Neuronal stem cell (in vitro differentiated cells): ENCODE results near the gene AGBL3.

ENCODE experiments used
- DNase-seq: peaks from one replicate; pipeline ENCODE4 v3.0.0-alpha.2; 2013; ENCODE audit warnings: low spot score
- H2AFZ ChIP-seq: one replicate; pipeline ENCODE4 v1.6.1; 2013; ENCODE audit warnings: mild to moderate bottlenecking, low read length, inconsistent platforms
- H2AK5ac ChIP-seq: 2 replicates; pipeline ENCODE4 v1.6.1; 2013; ENCODE audit warnings: low read depth, mild to moderate bottlenecking, inconsistent platforms, low read length, moderate library complexity, mixed read lengths
- H2BK120ac ChIP-seq: 2 replicates; pipeline ENCODE4 v1.6.1; 2013; ENCODE audit warnings: low read depth, mild to moderate bottlenecking, inconsistent platforms, low read length, moderate library complexity, mixed read lengths
- H2BK12ac ChIP-seq: one replicate; pipeline ENCODE4 v1.6.1; 2013; ENCODE audit warnings: low read length, inconsistent platforms
- H2BK15ac ChIP-seq: 2 replicates; pipeline ENCODE4 v1.6.1; 2013; ENCODE audit warnings: mild to moderate bottlenecking, low read length, inconsistent platforms, mixed read lengths
- H2BK5ac ChIP-seq: one replicate; pipeline ENCODE4 v1.6.1; 2013; ENCODE audit warnings: inconsistent platforms, mild to moderate bottlenecking, low read length, moderate library complexity
- H3K14ac ChIP-seq: one replicate; pipeline ENCODE4 v1.6.1; 2013; ENCODE audit warnings: low read length, inconsistent platforms
- H3K18ac ChIP-seq: 2 replicates; pipeline ENCODE4 v1.6.1; 2013; ENCODE audit warnings: low read length, inconsistent platforms
- H3K23ac ChIP-seq: 2 replicates; pipeline ENCODE4 v1.6.1; 2013; ENCODE audit warnings: low read depth, mild to moderate bottlenecking, mixed read lengths, low read length, inconsistent platforms; ENCODE audit not compliant: poor library complexity
- H3K27ac ChIP-seq: replicated peaks from 3 replicates; pipeline ENCODE4 v1.5.1; 2013; ENCODE audit warnings: low read length, inconsistent platforms
- H3K27me3 ChIP-seq, 3 experiments: 2 replicates each; pipeline ENCODE4 v1.6.1; 2013; ENCODE audit warnings: low read length in 3 of 3, mild to moderate bottlenecking in 2 of 3, inconsistent platforms in 1 of 3, low read depth in 1 of 3, mixed read lengths in 1 of 3, moderate library complexity in 1 of 3; ENCODE audit not compliant: control insufficient read depth in 3 of 3, insufficient read depth in 3 of 3
- H3K36me3 ChIP-seq, 2 donors: replicated peaks in 1 of 2; 2 replicates each; pipeline ENCODE4 v1.6.1; 2013; ENCODE audit warnings: low read length in 2 of 2; ENCODE audit not compliant: control insufficient read depth in 2 of 2, insufficient read depth in 2 of 2
- H3K4ac ChIP-seq: 2 replicates; pipeline ENCODE4 v1.6.1; 2013; ENCODE audit warnings: inconsistent platforms, mild to moderate bottlenecking, low read length, moderate library complexity
- H3K4me1 ChIP-seq, 2 donors: 1 replicate in 1 of 2; 2 replicates in 1 of 2; pipeline ENCODE4 v1.6.1; 2013; ENCODE audit warnings: low read length in 2 of 2, low read depth in 1 of 2; ENCODE audit not compliant: control insufficient read depth in 2 of 2, insufficient read depth in 1 of 2
- H3K4me2 ChIP-seq: one replicate; pipeline ENCODE4 v1.6.1; 2013; ENCODE audit warnings: mild to moderate bottlenecking, low read length, inconsistent platforms; ENCODE audit not compliant: insufficient read depth, poor library complexity, severe bottlenecking
- H3K4me3 ChIP-seq, 2 donors: 2 replicates each; pipeline ENCODE4 v1.5.1; 2013; ENCODE audit warnings: low read length in 2 of 2, mild to moderate bottlenecking in 2 of 2, inconsistent platforms in 1 of 2, moderate library complexity in 1 of 2
- H3K79me1 ChIP-seq: one replicate; pipeline ENCODE4 v1.6.1; 2013; ENCODE audit warnings: low read depth, mild to moderate bottlenecking, inconsistent platforms, low read length, moderate library complexity
- H3K9ac ChIP-seq: one replicate; pipeline ENCODE4 v1.6.1; 2013; ENCODE audit warnings: mild to moderate bottlenecking, low read depth, low read length, inconsistent platforms; ENCODE audit not compliant: poor library complexity
- H3K9me3 ChIP-seq, 2 donors: replicated peaks in 1 of 2; 2 replicates each; pipeline versions ENCODE3 to v1.6.1; 2013; ENCODE audit warnings: low read length in 2 of 2, mild to moderate bottlenecking in 2 of 2, inconsistent platforms in 1 of 2, low read depth in 1 of 2, mixed read lengths in 1 of 2, moderate library complexity in 1 of 2; ENCODE audit not compliant: control insufficient read depth in 2 of 2, insufficient read depth in 1 of 2
- H4K8ac ChIP-seq: one replicate; pipeline ENCODE4 v1.6.1; 2013; ENCODE audit warnings: low read depth, mild to moderate bottlenecking, inconsistent platforms, low read length, moderate library complexity
- H4K91ac ChIP-seq: one replicate; pipeline ENCODE4 v1.6.1; 2013; ENCODE audit warnings: low read length, low read depth, mild to moderate bottlenecking, inconsistent platforms; ENCODE audit not compliant: poor library complexity
- WGBS, 2 donors: extraction: QIAGEN DNeasy Blood & Tissue Kit; methylation state at CpG; one replicate each; pipeline ENCODE4 v1.1.7; 2013; ENCODE audit warnings: missing lambda C conversion rate in 2 of 2, mixed read lengths in 1 of 2; ENCODE audit not compliant: insufficient read length in 2 of 2, insufficient replicate concordance in 1 of 2; ENCODE audit errors: extremely low coverage in 2 of 2; 5-methylcytosine and 5-hydroxymethylcytosine counted together

Gene AGBL3

DNA sequence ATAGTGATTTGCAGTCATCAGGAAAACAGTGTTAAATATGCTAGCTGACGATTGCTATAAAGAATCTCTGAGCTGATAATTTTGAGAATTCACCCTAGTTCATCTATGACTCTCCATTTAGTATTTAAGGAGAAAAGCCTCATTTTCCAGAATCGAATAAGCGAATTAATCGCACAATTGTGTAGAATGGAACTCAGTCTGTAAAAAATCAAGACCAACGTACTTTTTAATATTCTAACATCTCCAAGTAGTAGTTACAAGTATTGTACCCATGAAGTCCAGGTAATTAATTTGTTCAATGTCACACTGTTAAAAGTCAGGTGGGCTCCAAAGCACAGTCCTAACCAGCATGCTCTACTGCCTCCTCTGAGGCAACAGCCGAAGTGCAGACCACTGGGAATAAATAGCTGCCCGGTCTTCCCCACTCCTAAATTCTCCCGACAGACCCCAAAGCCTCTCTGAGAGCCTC, 380 bp upstream of the AGBL3 start:
- no CpG with 5 or more reads among the region's 8 CpGs for WGBS, 2 donors
- H3K14ac ChIP-seq = no peak overlapping the region
- peaks cover 0 to 29% of the 10 kb centered on the region in 2 donors for H3K36me3 ChIP-seq
- H3K4me3 ChIP-seq = peak overlapping the region in 1 of 2 donors; percentile 69
- H2BK120ac ChIP-seq = no peak overlapping the region
- DNase-seq = no peak
- H2BK5ac ChIP-seq = no peak overlapping the region
- H3K4ac ChIP-seq = no peak overlapping the region
- no peaks in the 10 kb centered on the region for H3K27me3 ChIP-seq
- no peak overlapping the region for H3K9ac ChIP-seq
- peak overlapping the region; percentile 93 for H2AFZ ChIP-seq
- H3K4me2 ChIP-seq = no peak overlapping the region
- peak overlapping the region; percentile 92 for H3K18ac ChIP-seq
- no peak overlapping the region for H2BK15ac ChIP-seq
- H4K91ac ChIP-seq = no peak overlapping the region
- no peaks in the 10 kb centered on the region for H3K79me1 ChIP-seq
- H3K23ac ChIP-seq = no peak overlapping the region
- H2BK12ac ChIP-seq = no peak overlapping the region
- H3K9me3 ChIP-seq = no peaks in the 10 kb centered on the region
- no peak overlapping the region for H2AK5ac ChIP-seq
- H3K27ac ChIP-seq = peak overlapping the region; percentile 63
- H4K8ac ChIP-seq = no peak overlapping the region
- peaks cover 0 to 1% of the 10 kb centered on the region in 2 donors for H3K4me1 ChIP-seq

DNA sequence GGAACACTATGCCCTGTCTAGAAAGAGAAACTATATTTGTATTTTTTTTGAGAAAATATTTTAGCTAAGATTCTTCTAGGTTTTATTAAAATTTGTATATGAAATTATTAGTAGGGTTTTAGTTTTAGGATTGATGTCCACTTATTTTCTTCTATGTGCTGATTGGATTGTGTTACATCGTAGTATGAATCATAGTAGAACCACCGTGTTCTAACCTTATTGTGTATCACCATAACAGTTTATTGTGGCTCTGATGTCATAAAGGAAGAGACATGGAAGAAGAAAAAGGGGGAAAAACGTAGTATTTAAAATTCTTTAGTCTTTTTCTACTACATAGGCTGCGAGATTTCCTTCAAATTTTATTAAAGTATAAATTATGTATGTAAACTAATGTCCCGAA, 1.9 kb downstream of the AGBL3 start:
- peaks cover 0 to 1% of the 10 kb centered on the region in 2 donors for H3K4me1 ChIP-seq
- no peak overlapping the region for H2AFZ ChIP-seq
- H3K14ac ChIP-seq = no peak overlapping the region
- H2BK12ac ChIP-seq = no peak overlapping the region
- H2BK5ac ChIP-seq = no peak overlapping the region
- no CpG with 5 or more reads among the region's 5 CpGs for WGBS, 2 donors
- no peak overlapping the region for H3K4me2 ChIP-seq
- DNase-seq = no peak
- no peaks in the 10 kb centered on the region for H3K79me1 ChIP-seq
- peak overlapping the region in 1 of 2 donors; percentile 69 for H3K4me3 ChIP-seq
- no peak overlapping the region for H3K4ac ChIP-seq
- no peak overlapping the region for H3K18ac ChIP-seq
- H3K27ac ChIP-seq = no peak overlapping the region
- no peak overlapping the region for H2AK5ac ChIP-seq
- no peak overlapping the region for H3K9ac ChIP-seq
- no peaks in the 10 kb centered on the region for H3K9me3 ChIP-seq
- no peak overlapping the region for H4K91ac ChIP-seq
- H4K8ac ChIP-seq = no peak overlapping the region
- H3K23ac ChIP-seq = no peak overlapping the region
- H2BK15ac ChIP-seq = no peak overlapping the region
- H3K36me3 ChIP-seq = peaks cover 2 to 49% of the 10 kb centered on the region in 2 donors
- H2BK120ac ChIP-seq = no peak overlapping the region
- no peaks in the 10 kb centered on the region for H3K27me3 ChIP-seq

DNA sequence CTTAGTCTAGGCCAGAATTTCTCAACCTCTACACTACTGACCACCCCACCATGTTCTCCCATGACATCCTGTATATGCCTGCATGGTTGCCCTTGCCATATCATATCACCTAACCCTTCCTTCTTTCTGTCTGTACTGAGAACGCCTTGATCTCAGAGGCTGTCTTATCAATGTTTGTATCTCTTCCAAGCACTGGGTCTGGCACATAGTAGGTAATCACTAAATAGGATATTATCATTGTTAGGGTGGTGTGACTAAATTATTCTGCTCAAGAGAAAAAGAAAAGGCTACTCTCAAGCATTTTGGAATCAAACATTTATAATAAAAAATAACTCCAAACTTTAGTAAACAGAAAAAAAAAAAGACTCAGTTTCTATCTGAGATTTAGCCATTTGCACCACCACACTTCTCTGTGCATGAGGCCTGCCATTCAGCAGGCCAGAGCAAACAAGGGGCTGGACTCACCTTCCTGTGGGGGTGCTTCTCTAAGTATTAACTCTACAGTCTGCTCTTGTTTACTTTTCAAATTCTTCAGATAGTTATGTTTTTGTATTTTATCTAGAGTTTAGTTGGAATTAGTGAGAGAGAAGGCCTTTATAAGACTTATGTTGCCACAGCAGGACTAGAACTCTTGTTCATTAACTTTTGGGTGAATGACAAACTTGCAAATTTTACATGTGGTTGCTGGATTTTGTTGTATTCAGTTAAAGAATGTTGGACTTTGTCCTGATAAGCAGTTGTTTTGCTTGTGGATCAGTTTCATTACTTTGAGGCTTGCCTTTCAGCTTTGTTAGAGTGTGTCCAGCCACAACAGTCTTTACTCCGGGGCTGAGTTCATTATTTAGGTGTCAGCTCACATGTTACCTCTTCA, 5.4 kb downstream of the AGBL3 start:
- Histone ChIP-seq H3K36me3 (peaks cover 11 to 83% of the 10 kb centered on the region in 2 donors), H3K4me2 (no peak overlapping the region), H3K18ac (no peak overlapping the region), H2BK120ac (no peak overlapping the region), H2AK5ac (no peak overlapping the region), H2BK5ac (no peak overlapping the region), H2AFZ (no peak overlapping the region), H3K9ac (no peak overlapping the region), H4K91ac (no peak overlapping the region), H3K14ac (no peak overlapping the region), H3K27ac (no peak overlapping the region), H3K79me1 (no peaks in the 10 kb centered on the region), H2BK12ac (no peak overlapping the region), H3K4me3 (no peak overlapping the region), H3K4ac (no peak overlapping the region), H3K4me1 (no peaks in the 10 kb centered on the region), H4K8ac (no peak overlapping the region), H3K27me3 (no peaks in the 10 kb centered on the region), H3K9me3 (no peaks in the 10 kb centered on the region), H2BK15ac (no peak overlapping the region), H3K23ac (no peak overlapping the region)
- DNase-seq = no peak
- whole genome bisulfite sequencing, 2 donors = no CpG with 5 or more reads among the region's 2 CpGs

DNA sequence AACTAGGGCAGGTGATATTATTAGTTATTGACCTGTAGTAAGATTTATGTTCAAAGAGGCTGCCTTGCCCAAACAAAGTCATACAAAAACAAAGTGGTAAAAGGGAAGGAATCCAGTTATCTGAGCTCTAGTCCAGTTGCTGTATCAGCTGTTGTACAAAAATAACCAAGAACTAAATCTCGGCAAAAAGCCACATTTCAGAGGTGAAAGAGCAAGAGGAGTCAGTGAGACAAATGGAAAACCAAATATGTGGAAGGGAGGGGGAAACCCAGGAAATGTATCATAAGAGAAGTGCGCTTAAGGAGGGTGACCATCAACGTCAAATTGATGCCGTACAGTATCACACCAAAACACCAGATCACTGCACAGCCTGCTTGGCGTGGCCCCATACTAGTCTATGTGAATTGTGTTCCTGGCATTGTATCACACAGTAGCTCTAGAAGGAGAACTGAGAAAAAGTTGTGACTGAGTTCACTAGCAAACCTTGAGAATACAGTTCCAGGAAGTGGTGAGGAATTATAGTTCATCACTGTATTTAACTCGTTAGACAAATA, 6.4 kb downstream of the AGBL3 start:
- Histone ChIP-seq H2BK12ac (no peak overlapping the region), H3K4ac (no peak overlapping the region), H3K9ac (no peak overlapping the region), H2BK15ac (no peak overlapping the region), H2BK5ac (no peak overlapping the region), H2AFZ (no peak overlapping the region), H3K36me3 (peaks cover 11 to 89% of the 10 kb centered on the region in 2 donors), H2BK120ac (no peak overlapping the region), H3K27me3 (no peaks in the 10 kb centered on the region), H4K8ac (no peak overlapping the region), H3K27ac (no peak overlapping the region), H3K23ac (no peak overlapping the region), H3K4me2 (no peak overlapping the region), H3K4me3 (no peak overlapping the region), H4K91ac (no peak overlapping the region), H3K79me1 (no peaks in the 10 kb centered on the region), H2AK5ac (no peak overlapping the region), H3K14ac (no peak overlapping the region), H3K4me1 (no peaks in the 10 kb centered on the region), H3K9me3 (no peaks in the 10 kb centered on the region), H3K18ac (no peak overlapping the region)
- no peak for DNase-seq
- no CpG with 5 or more reads among the region's 6 CpGs for WGBS, 2 donors
